K562 treated with DMSO at 1 percent for 48 hours (cell line): Measurements from ENCODE around the gene XPR1. TPM values are rescaled to one million over a fixed set of nuclear protein-coding genes. Genes with fewer than 3 reads are reported as not detected.

Source experiments
- total RNA-seq: library from RNA; unstranded; fragments of 300-600 nt; gene quantifications from 2 replicates; pipeline ENCODE4 v1.2.3, GENCODE V29; 2022; ENCODE audit warnings: low replicate concordance; ENCODE audit errors: extremely low read depth

XPR1 gene
- not detected in 2 replicates for total RNA-seq

GRCh38 chr1:180631766-180632325 lies at the start of gene XPR1:
Gene XPR1 (plus strand): TSS chr1:180632022. CDS start chr1:180632202, 180 bp downstream.

GRCh38 chr1:180912801-180913565 lies 281.2 kb downstream of the XPR1 start, which contains the start of gene KIAA1614:
Gene KIAA1614 (plus strand): TSS chr1:180912897. CDS start chr1:180913244, 347 bp downstream.

Other genes starting within 250 kb of the XPR1 start
- gene ACBD6, start 129.4 kb upstream of the XPR1 start, total RNA-seq, result not detected in 2 replicates
- not detected in 2 replicates for gene OVAAL, start 73.1 kb upstream of the XPR1 start, total RNA-seq